ENCODE measurements around the gene COX14. TPM values are rescaled to one million over a fixed set of nuclear protein-coding genes. Genes with fewer than 3 reads are reported as not detected.
A peak's percentile ranks its signal among the peaks of the same experiment; 100 is the strongest.
"Not testable (repeated sequence)": the region's sequence is repeated elsewhere in the genome, so short reads cannot be mapped to it uniquely, and the experiment has no call there.

The COX14 gene
- total RNA-seq, 1 donor from 2014 or later, result 58.9 TPM

DNA sequence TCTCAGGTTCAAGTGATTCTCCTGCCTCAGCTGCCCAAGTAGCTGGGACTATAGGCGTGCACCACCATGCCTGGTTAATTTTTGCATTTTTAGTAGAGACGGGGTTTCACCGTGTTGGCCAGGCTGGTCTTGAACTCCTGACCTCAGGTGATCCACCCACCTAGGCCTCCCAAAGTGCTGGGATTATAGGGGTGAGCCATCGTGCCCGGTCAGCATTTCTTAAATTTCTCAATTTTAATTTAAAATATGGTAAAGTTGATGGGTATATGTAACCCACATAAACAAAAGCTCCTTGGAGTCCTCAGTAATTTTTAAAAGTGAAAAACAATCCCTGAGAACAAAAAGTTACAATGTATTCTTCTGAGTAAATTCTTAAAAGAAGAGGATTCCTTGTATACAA, 42.9 kb downstream of the COX14 start:
- DNase-seq (ENCODE audit: low spot score), result not testable (repeated sequence)

DNA sequence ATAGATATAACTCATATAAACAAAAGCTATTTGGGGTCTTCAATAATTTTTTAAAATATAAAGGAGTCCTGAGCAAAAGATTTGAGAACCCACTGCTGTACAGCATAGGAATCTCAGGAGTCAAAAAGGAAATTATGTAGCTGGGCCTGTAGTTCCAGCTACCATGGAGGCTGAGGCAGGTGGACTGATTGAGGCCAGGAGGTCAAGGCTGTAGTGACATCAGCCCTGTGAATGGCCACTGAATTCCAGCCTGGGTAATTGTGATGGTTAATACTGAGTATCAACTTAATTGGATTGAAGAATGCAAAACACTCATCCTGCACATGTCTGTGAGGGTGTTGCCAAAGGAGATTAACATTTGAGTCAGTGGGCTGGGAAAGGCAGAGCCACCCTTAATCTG, 44.6 kb downstream of the COX14 start:
- DNase-seq (ENCODE audit: low spot score), result no peak

GRCh38 chr12:50157259-50157658, 45.2 kb downstream of the COX14 start:
- DNase-seq (ENCODE audit: low spot score), result no peak

- DNase-seq (ENCODE audit: low spot score), result no peak
Measured at GRCh38 chr12:50160643-50161042, 48.6 kb downstream of the COX14 start.

- DNase-seq (ENCODE audit: low spot score), result no peak
Measured at GRCh38 chr12:50162230-50162629, 50.2 kb downstream of the COX14 start.

DNA sequence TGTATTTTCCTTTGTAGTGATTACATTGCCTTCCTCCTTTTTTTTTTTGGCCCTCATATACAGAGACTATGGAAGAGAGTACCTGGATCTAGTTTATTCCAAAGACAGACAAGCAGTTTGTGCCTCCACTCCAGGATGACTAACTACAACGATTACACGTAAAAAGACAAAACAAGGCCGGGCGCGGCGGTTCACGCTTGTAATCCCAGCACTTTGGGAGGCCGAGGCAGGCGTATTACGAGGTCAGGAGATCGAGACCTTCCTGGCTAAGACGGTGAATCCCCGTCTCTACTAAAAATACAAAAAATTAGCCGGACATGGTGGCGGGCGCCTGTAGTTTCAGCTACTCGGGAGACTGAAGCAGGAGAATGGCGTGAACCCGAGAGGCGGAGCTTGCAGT, 52.9 kb downstream of the COX14 start:
- no peak for DNase-seq (ENCODE audit: low spot score)

DNA sequence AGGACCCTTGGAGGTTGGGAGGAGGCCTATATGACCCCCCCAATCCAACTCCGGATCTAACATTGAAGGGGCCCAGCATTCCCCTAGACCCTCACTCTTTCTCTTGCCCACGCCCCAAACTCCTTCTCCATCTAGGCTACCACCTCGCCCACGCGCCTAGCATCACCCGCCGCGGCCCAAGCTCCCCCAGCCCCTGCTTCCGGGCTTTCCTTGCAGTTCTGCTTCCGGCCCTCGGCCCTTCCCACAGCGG, 54.7 kb downstream of the COX14 start:
- DNase-seq (ENCODE audit: low spot score), result no peak

DNA sequence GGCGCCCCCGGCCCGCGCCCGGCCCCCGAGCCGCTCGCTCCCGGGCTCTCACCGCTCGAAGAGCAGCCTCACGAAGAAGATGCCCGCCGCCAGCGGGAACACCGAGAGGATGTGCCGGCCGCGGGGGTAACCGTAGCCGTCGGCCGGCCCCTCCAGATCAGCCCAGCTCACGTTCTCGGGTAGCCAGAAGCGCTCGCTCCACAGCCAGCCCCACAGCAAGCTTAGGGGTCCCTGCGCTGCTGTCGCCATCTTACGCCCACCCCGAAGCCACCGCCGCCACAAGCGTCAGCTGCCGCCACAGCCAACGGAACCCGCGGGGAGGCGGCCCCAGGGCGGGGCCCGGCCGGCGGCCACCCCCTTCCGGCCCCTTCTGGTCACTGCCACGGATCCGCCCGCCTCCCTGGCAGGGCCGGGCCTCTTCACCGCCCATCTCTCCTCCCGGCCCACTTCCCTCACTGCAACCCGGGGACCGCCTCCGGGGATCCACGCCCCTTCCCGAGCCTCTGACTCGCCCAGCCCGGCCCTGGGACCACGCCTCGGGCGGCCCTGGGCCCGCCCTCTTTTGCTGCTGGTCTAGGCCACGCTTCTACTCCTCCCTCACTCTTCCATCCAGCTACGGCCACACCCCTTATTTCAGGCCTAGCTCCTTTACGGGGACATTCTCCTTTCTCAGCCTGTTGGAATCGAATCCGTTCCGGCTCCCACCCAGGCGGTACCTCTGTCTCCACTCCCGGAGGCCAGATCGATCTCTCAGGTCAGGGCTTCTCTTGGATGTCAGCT, 55.2 kb downstream of the COX14 start, which contains the start of gene CERS5:
Gene CERS5 (minus strand): TSS at position 321 of the 780 bp plus-strand sequence. CDS start 72 bp downstream, at position 249.
- DNase-seq (ENCODE audit: low spot score), result peak; percentile 99

Other genes starting within 250 kb of the COX14 start
- 6.2 TPM for gene FAIM2, start 208.3 kb upstream of the COX14 start, total RNA-seq
- 0.70 TPM for gene AQP2, start 161.5 kb upstream of the COX14 start, total RNA-seq
- 0.34 TPM for gene AQP5, start 150.4 kb upstream of the COX14 start, total RNA-seq
- gene AQP6, start 139.3 kb upstream of the COX14 start, total RNA-seq, result not detected
- gene RACGAP1, start 86.7 kb upstream of the COX14 start, total RNA-seq, result 5.3 TPM
- 1.6 TPM for gene ASIC1, start 54.6 kb upstream of the COX14 start, total RNA-seq
- gene SMARCD1, start 26.9 kb upstream of the COX14 start, total RNA-seq, result 64.5 TPM
- gene GPD1, start 8.2 kb upstream of the COX14 start, total RNA-seq, result 1.7 TPM
- gene CERS5, start 55.1 kb downstream of the COX14 start, total RNA-seq, result 55.6 TPM
- 177 TPM for gene LIMA1, start 171.3 kb downstream of the COX14 start, total RNA-seq